Esophagus squamous epithelium (tissue), 4 donors: ENCODE measurements around the gene GSTM4.

ENCODE experiments used
- POLR2A ChIP-seq, 4 donors: fragments of 450-650 bp; IDR thresholded peaks; one replicate each; pipeline ENCODE4 v1.6.1; 2017; ENCODE audit warnings: antibody characterized with exemption in 4 of 4, mild to moderate bottlenecking in 4 of 4, moderate library complexity in 3 of 4
- TF ChIP-seq, protein P1 (sequence below), 6 experiments: fragments of 450-650 bp in 4 of 6; fragments of 200-600 bp in 2 of 6; sonication (generic) in 2 of 6; IDR thresholded peaks; one replicate each; pipeline ENCODE4 v1.5.1; 2016 to 2019; ENCODE audit warnings: antibody characterized with exemption in 6 of 6, mild to moderate bottlenecking in 4 of 6, moderate library complexity in 4 of 6

DNA sequence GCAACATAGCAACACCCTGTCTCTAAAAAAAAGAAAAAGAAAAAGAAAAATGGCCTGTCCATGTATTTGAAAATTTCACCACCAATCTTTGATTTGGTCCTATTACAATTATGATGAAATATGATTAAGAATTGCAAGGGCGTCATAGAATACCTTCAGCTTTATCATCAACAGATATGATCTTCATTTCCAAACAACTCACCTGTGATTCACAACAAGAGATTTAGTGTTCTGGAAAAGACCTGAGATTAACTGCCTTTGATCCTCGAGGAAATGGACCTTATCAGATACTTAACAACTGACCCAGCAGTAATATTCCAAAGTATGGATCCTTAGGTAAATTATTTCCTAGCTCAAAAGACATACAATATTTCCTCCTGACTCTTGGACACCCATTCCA, 3.5 kb upstream of the GSTM4 start:
- TF ChIP-seq, protein P1, sequence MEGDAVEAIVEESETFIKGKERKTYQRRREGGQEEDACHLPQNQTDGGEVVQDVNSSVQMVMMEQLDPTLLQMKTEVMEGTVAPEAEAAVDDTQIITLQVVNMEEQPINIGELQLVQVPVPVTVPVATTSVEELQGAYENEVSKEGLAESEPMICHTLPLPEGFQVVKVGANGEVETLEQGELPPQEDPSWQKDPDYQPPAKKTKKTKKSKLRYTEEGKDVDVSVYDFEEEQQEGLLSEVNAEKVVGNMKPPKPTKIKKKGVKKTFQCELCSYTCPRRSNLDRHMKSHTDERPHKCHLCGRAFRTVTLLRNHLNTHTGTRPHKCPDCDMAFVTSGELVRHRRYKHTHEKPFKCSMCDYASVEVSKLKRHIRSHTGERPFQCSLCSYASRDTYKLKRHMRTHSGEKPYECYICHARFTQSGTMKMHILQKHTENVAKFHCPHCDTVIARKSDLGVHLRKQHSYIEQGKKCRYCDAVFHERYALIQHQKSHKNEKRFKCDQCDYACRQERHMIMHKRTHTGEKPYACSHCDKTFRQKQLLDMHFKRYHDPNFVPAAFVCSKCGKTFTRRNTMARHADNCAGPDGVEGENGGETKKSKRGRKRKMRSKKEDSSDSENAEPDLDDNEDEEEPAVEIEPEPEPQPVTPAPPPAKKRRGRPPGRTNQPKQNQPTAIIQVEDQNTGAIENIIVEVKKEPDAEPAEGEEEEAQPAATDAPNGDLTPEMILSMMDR (IDR thresholded peaks at IDR 0.05): no peak
- TF ChIP-seq POLR2A (IDR thresholded peaks at IDR 0.05): no peak
